Measurements from ENCODE around the gene TBPL1. TPM values are rescaled to one million over a fixed set of nuclear protein-coding genes. Genes with fewer than 3 reads are reported as not detected.
"Not testable (repeated sequence)": the region's sequence is repeated elsewhere in the genome, so short reads cannot be mapped to it uniquely, and the experiment has no call there.

Gene TBPL1
- total RNA-seq, 1 experiment from 2014 or later = 161 TPM

GRCh38 chr6:133921249-133921859 is 31.7 kb upstream of the TBPL1 start:
- Histone ChIP-seq H3K4me1 (ENCODE audit: low read length) (peaks cover 5% of the 10 kb centered on the region), H4K20me1 (ENCODE audit: insufficient read depth, low read depth, low read length) (no peaks in the 10 kb centered on the region), H3K9me3 (ENCODE audit: low read length) (no peaks in the 10 kb centered on the region), H3K27me3 (ENCODE audit: low read length) (no peaks in the 10 kb centered on the region), H3K4me2 (ENCODE audit: low read depth, low read length, poor library complexity, severe bottlenecking) (no peak overlapping the region), H2AFZ (ENCODE audit: low read length) (no peak overlapping the region), H3K79me2 (ENCODE audit: low read length) (no peaks in the 10 kb centered on the region), H3K9me2 (replicated peaks; ENCODE audit: insufficient read depth, low read length) (no peaks in the 10 kb centered on the region), H3K4me3 (ENCODE audit: low read length) (no peak overlapping the region), H3K36me3 (ENCODE audit: insufficient read depth, low read length) (no peaks in the 10 kb centered on the region), H3K9ac (ENCODE audit: low read length) (no peak overlapping the region), H3K27ac (ENCODE audit: low read length) (no peak overlapping the region)
- peak; percentile 95 for DNase-seq

GRCh38 chr6:133923938-133924593 is 29.0 kb upstream of the TBPL1 start:
- no peaks in the 10 kb centered on the region for H4K20me1 ChIP-seq (ENCODE audit: insufficient read depth, low read depth, low read length)
- no peaks in the 10 kb centered on the region for H3K4me1 ChIP-seq (ENCODE audit: low read length)
- no peaks in the 10 kb centered on the region for H3K9me2 ChIP-seq (replicated peaks; ENCODE audit: insufficient read depth, low read length)
- H3K36me3 ChIP-seq (ENCODE audit: insufficient read depth, low read length) = no peaks in the 10 kb centered on the region
- no peak overlapping the region for H3K4me3 ChIP-seq (ENCODE audit: low read length)
- H3K79me2 ChIP-seq (ENCODE audit: low read length) = no peaks in the 10 kb centered on the region
- H2AFZ ChIP-seq (ENCODE audit: low read length) = no peak overlapping the region
- no peaks in the 10 kb centered on the region for H3K27me3 ChIP-seq (ENCODE audit: low read length)
- no peaks in the 10 kb centered on the region for H3K9me3 ChIP-seq (ENCODE audit: low read length)
- no peak overlapping the region for H3K4me2 ChIP-seq (ENCODE audit: low read depth, low read length, poor library complexity, severe bottlenecking)
- DNase-seq = peak; percentile 86
- no peak overlapping the region for H3K27ac ChIP-seq (ENCODE audit: low read length)
- no peak overlapping the region for H3K9ac ChIP-seq (ENCODE audit: low read length)

- not testable (repeated sequence) for H3K4me1 ChIP-seq (ENCODE audit: low read length); H4K20me1 ChIP-seq (ENCODE audit: insufficient read depth, low read depth, low read length); H3K9me2 ChIP-seq (replicated peaks; ENCODE audit: insufficient read depth, low read length); H3K79me2 ChIP-seq (ENCODE audit: low read length); H3K9ac ChIP-seq (ENCODE audit: low read length); H3K9me3 ChIP-seq (ENCODE audit: low read length); H3K27me3 ChIP-seq (ENCODE audit: low read length); H3K36me3 ChIP-seq (ENCODE audit: insufficient read depth, low read length); H3K4me3 ChIP-seq (ENCODE audit: low read length); H3K27ac ChIP-seq (ENCODE audit: low read length); H3K4me2 ChIP-seq (ENCODE audit: low read depth, low read length, poor library complexity, severe bottlenecking); H2AFZ ChIP-seq (ENCODE audit: low read length)
- DNase-seq = peak; percentile 22
These were observed 21.8 kb upstream of the TBPL1 start for GRCh38 chr6:133931221-133931620.

DNA sequence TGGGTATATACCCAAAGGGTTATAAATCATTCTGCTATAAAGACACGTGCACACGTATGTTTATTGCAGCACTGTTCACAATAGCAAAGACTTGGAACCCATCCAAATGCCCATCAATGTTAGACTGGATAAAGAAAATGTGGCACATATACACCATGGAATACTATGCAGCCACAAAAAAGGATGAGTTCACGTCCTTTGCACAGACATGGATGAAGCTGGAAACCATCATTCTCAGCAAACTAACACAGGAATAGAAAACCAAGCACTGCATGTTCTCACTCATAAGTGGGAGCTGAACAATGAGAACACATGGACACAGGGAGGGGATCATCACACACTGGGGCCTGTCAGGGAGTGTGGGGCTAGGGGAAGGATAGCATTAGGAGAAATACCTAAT is 16.7 kb upstream of the TBPL1 start:
- not testable (repeated sequence) for H3K4me1 ChIP-seq (ENCODE audit: low read length); H4K20me1 ChIP-seq (ENCODE audit: insufficient read depth, low read depth, low read length); H3K36me3 ChIP-seq (ENCODE audit: insufficient read depth, low read length); H3K9me2 ChIP-seq (replicated peaks; ENCODE audit: insufficient read depth, low read length); H3K27me3 ChIP-seq (ENCODE audit: low read length); H2AFZ ChIP-seq (ENCODE audit: low read length); H3K4me2 ChIP-seq (ENCODE audit: low read depth, low read length, poor library complexity, severe bottlenecking); H3K9ac ChIP-seq (ENCODE audit: low read length); H3K9me3 ChIP-seq (ENCODE audit: low read length); DNase-seq; H3K79me2 ChIP-seq (ENCODE audit: low read length); H3K4me3 ChIP-seq (ENCODE audit: low read length); H3K27ac ChIP-seq (ENCODE audit: low read length)

DNA sequence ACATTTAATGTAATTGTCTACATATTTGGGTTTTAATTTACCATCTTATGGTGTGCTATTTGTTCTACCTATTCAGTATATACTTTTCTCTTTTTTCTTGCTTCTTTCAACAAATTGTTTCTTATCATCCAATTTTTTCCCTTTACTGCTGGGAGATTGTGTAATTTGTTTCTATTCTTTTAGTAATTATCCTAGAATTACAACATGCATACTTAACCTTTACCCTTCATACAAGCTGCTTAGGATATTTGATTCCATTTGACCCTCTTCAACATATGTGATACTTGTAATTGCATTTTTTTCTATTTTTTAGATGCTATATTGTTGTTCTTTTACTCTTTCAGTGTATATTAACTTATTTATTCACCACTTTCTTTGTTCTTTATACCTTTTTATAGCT is 15.1 kb upstream of the TBPL1 start:
- Histone ChIP-seq H4K20me1 (ENCODE audit: insufficient read depth, low read depth, low read length) (no peaks in the 10 kb centered on the region), H3K27me3 (ENCODE audit: low read length) (no peaks in the 10 kb centered on the region), H3K27ac (ENCODE audit: low read length) (no peak overlapping the region), H3K79me2 (ENCODE audit: low read length) (no peaks in the 10 kb centered on the region), H3K9ac (ENCODE audit: low read length) (no peak overlapping the region), H3K4me1 (ENCODE audit: low read length) (no peaks in the 10 kb centered on the region), H3K9me2 (replicated peaks; ENCODE audit: insufficient read depth, low read length) (no peaks in the 10 kb centered on the region), H3K36me3 (ENCODE audit: insufficient read depth, low read length) (no peaks in the 10 kb centered on the region), H2AFZ (ENCODE audit: low read length) (no peak overlapping the region), H3K4me2 (ENCODE audit: low read depth, low read length, poor library complexity, severe bottlenecking) (no peak overlapping the region), H3K4me3 (ENCODE audit: low read length) (no peak overlapping the region), H3K9me3 (ENCODE audit: low read length) (no peaks in the 10 kb centered on the region)
- no peak for DNase-seq

DNA sequence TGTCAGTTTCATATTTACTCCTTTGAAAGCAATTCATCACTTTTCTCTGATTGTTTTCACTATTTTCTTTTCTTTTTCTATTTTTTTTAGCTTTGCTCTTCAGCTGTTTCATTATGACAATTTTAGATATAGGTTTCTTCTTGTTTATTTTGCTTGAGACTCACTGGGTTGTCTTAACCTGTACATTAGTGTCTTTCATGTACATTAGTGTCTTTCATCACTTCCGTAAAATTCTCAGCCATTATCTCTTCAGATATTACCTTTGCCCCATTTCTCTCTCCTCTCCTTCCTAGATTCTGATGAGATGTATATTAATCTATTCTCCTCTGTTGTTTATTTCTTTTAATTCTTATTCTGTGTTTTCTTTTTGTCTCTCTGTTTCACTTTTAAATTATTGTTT is 14.5 kb upstream of the TBPL1 start:
- H3K27me3 ChIP-seq (ENCODE audit: low read length) = no peaks in the 10 kb centered on the region
- H3K79me2 ChIP-seq (ENCODE audit: low read length) = no peaks in the 10 kb centered on the region
- H3K36me3 ChIP-seq (ENCODE audit: insufficient read depth, low read length) = no peaks in the 10 kb centered on the region
- no peak overlapping the region for H3K4me2 ChIP-seq (ENCODE audit: low read depth, low read length, poor library complexity, severe bottlenecking)
- H3K4me1 ChIP-seq (ENCODE audit: low read length) = no peaks in the 10 kb centered on the region
- H2AFZ ChIP-seq (ENCODE audit: low read length) = no peak overlapping the region
- H3K27ac ChIP-seq (ENCODE audit: low read length) = no peak overlapping the region
- H3K4me3 ChIP-seq (ENCODE audit: low read length) = no peak overlapping the region
- no peaks in the 10 kb centered on the region for H3K9me2 ChIP-seq (replicated peaks; ENCODE audit: insufficient read depth, low read length)
- H3K9ac ChIP-seq (ENCODE audit: low read length) = no peak overlapping the region
- peak; percentile 27 for DNase-seq
- H3K9me3 ChIP-seq (ENCODE audit: low read length) = no peaks in the 10 kb centered on the region
- H4K20me1 ChIP-seq (ENCODE audit: insufficient read depth, low read depth, low read length) = no peaks in the 10 kb centered on the region

GRCh38 chr6:133939778-133940667 is 13.0 kb upstream of the TBPL1 start:
- H4K20me1 ChIP-seq (ENCODE audit: insufficient read depth, low read depth, low read length) = no peaks in the 10 kb centered on the region
- H3K79me2 ChIP-seq (ENCODE audit: low read length) = no peaks in the 10 kb centered on the region
- peak; percentile 22 for DNase-seq
- H3K4me3 ChIP-seq (ENCODE audit: low read length) = no peak overlapping the region
- H3K27me3 ChIP-seq (ENCODE audit: low read length) = no peaks in the 10 kb centered on the region
- no peak overlapping the region for H3K4me2 ChIP-seq (ENCODE audit: low read depth, low read length, poor library complexity, severe bottlenecking)
- no peaks in the 10 kb centered on the region for H3K9me2 ChIP-seq (replicated peaks; ENCODE audit: insufficient read depth, low read length)
- no peaks in the 10 kb centered on the region for H3K36me3 ChIP-seq (ENCODE audit: insufficient read depth, low read length)
- peak overlapping the region; percentile 21; the same call in 1 of the 2 replicates for H2AFZ ChIP-seq (ENCODE audit: low read length)
- no peaks in the 10 kb centered on the region for H3K9me3 ChIP-seq (ENCODE audit: low read length)
- H3K9ac ChIP-seq (ENCODE audit: low read length) = no peak overlapping the region
- H3K27ac ChIP-seq (ENCODE audit: low read length) = no peak overlapping the region
- H3K4me1 ChIP-seq (ENCODE audit: low read length) = no peaks in the 10 kb centered on the region

DNA sequence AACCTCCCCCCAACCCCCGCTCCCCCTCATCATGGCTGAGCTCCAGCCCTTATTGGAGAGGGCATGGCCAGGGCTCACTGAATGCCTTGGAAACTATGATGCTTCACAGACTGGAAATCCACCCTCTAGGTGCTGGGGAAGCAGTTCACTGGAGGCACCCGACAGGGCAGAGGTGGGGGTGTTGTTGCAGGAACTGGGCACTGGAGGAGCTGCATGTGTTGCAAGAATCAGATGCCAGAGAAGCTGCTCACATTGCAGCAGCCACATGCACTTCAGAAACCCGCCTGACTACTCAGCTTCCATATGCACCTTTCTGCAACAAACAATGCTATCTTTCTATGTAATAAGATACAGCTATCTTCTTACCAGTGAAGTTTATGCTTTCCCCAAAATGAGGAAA is 7.9 kb upstream of the TBPL1 start:
- H4K20me1 ChIP-seq (ENCODE audit: insufficient read depth, low read depth, low read length) = no peaks in the 10 kb centered on the region
- DNase-seq = peak; percentile 55
- no peak overlapping the region; the same call in 1 of the 2 replicates for H2AFZ ChIP-seq (ENCODE audit: low read length)
- H3K79me2 ChIP-seq (ENCODE audit: low read length) = no peaks in the 10 kb centered on the region
- no peak overlapping the region for H3K4me2 ChIP-seq (ENCODE audit: low read depth, low read length, poor library complexity, severe bottlenecking)
- H3K9me3 ChIP-seq (ENCODE audit: low read length) = no peaks in the 10 kb centered on the region
- H3K9ac ChIP-seq (ENCODE audit: low read length) = no peak overlapping the region
- no peak overlapping the region for H3K27ac ChIP-seq (ENCODE audit: low read length)
- H3K4me3 ChIP-seq (ENCODE audit: low read length) = no peak overlapping the region
- H3K9me2 ChIP-seq (replicated peaks; ENCODE audit: insufficient read depth, low read length) = no peaks in the 10 kb centered on the region
- no peaks in the 10 kb centered on the region for H3K4me1 ChIP-seq (ENCODE audit: low read length)
- no peaks in the 10 kb centered on the region for H3K36me3 ChIP-seq (ENCODE audit: insufficient read depth, low read length)
- H3K27me3 ChIP-seq (ENCODE audit: low read length) = no peaks in the 10 kb centered on the region
